Esophagus squamous epithelium (tissue), 5 donors: ENCODE results near the gene CREB3. TPM values are rescaled to one million over a fixed set of nuclear protein-coding genes. Genes with fewer than 3 reads are reported as not detected.

Source experiments
- DNase-seq: peaks from one replicate; lab custom pipeline; 2025; lab: John Stamatoyannopoulos, UW
- H3K27ac ChIP-seq, 4 donors: fragments of 200-600 bp; sonication (generic); one replicate each; pipeline ENCODE4 v1.5.1; 2016 to 2019; ENCODE audit warnings: mild to moderate bottlenecking in 1 of 4
- H3K27me3 ChIP-seq, 4 donors: fragments of 200-600 bp; sonication (generic); 1 replicate in 3 of 4; 2 replicates in 1 of 4; pipeline versions ENCODE4 v1.5.1 to v1.6.0; 2017 to 2021; ENCODE audit warnings: antibody characterized with exemption in 1 of 4
- H3K36me3 ChIP-seq, 3 donors: fragments of 200-600 bp; sonication (generic); one replicate each; pipeline ENCODE4 v1.5.1; 2016 to 2019
- H3K4me1 ChIP-seq, 3 donors: fragments of 200-600 bp; sonication (generic); one replicate each; pipeline ENCODE4 v1.5.1; 2017 to 2019
- H3K4me3 ChIP-seq, 4 donors: fragments of 200-600 bp; sonication (generic); 1 replicate in 3 of 4; 2 replicates in 1 of 4; pipeline ENCODE4 v1.5.1; 2016 to 2019; ENCODE audit warnings: mild to moderate bottlenecking in 2 of 4, moderate library complexity in 1 of 4
- H3K9me3 ChIP-seq, 3 donors: fragments of 200-600 bp; sonication (generic); one replicate each; pipeline ENCODE4 v1.5.1; 2016 to 2019
- POLR2A ChIP-seq, 4 donors: fragments of 450-650 bp; IDR thresholded peaks; one replicate each; pipeline ENCODE4 v1.6.1; 2017; ENCODE audit warnings: antibody characterized with exemption in 4 of 4, mild to moderate bottlenecking in 4 of 4, moderate library complexity in 3 of 4
- WGBS, 2 donors: methylation state at CpG; one replicate each; pipeline ENCODE4 v1.1.5; 2018; 5-methylcytosine and 5-hydroxymethylcytosine counted together
- intact Hi-C: fragments of 100-400 bp; cut with DNase I; formaldehyde crosslinking; loops from one replicate; pipeline ENCODE4 v1.15.0; 2022
- total RNA-seq, 4 donors: library from RNA; depleted of rRNA; stranded (reverse); fragments of >200 nt; gene quantifications; one replicate each; pipeline ENCODE4 v1.1.0, GENCODE V29; 2016
- TF ChIP-seq, protein P1 (sequence below), 6 experiments: fragments of 450-650 bp in 4 of 6; fragments of 200-600 bp in 2 of 6; sonication (generic) in 2 of 6; IDR thresholded peaks; one replicate each; pipeline ENCODE4 v1.5.1; 2016 to 2019; ENCODE audit warnings: antibody characterized with exemption in 6 of 6, mild to moderate bottlenecking in 4 of 6, moderate library complexity in 4 of 6
- donor health status: DM: yes; HTN: yes; CAD: no.

CREB3 gene
- total RNA-seq, 4 donors from 2014 or later = 10.5 to 24.2 (median 19.2) TPM

DNA sequence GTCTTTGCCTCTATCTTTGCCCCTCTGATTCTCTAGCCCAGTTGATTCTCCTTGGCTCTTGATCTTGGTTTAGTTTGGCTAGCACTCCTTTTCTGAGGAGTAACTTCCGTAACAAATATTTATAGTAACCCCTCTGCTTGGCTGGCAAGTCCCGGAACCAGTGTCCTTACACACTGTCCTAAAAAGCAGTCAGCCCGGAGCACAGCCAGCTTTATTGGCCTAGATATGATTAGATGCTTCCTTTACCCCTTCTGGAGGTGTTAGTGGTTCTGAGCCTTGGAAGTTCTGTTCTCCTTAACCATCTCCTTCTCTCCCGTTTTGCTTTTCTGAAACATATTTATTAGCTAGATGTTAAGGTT is 38.6 kb downstream of the CREB3 start:
- Histone ChIP-seq H3K27ac (peak overlapping the region in 3 of 4 donors; percentile 22 to 56 (median 46)), H3K36me3 (no peaks in the 10 kb centered on the region), H3K9me3 (no peaks in the 10 kb centered on the region), H3K27me3 (peaks cover 0 to 51% (median 0%) of the 10 kb centered on the region in 4 donors), H3K4me1 (peaks cover 0 to 20% (median 7%) of the 10 kb centered on the region in 3 donors), H3K4me3 (no peak overlapping the region)
- TF ChIP-seq POLR2A (IDR thresholded peaks at IDR 0.05) = no peak
- TF ChIP-seq, protein P1, sequence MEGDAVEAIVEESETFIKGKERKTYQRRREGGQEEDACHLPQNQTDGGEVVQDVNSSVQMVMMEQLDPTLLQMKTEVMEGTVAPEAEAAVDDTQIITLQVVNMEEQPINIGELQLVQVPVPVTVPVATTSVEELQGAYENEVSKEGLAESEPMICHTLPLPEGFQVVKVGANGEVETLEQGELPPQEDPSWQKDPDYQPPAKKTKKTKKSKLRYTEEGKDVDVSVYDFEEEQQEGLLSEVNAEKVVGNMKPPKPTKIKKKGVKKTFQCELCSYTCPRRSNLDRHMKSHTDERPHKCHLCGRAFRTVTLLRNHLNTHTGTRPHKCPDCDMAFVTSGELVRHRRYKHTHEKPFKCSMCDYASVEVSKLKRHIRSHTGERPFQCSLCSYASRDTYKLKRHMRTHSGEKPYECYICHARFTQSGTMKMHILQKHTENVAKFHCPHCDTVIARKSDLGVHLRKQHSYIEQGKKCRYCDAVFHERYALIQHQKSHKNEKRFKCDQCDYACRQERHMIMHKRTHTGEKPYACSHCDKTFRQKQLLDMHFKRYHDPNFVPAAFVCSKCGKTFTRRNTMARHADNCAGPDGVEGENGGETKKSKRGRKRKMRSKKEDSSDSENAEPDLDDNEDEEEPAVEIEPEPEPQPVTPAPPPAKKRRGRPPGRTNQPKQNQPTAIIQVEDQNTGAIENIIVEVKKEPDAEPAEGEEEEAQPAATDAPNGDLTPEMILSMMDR (IDR thresholded peaks at IDR 0.05) = no peak
- intact Hi-C loops = no loop called here
- DNase-seq = no peak
- WGBS, 2 donors = 26 to 39% methylated on average over 4 of the region's 4 CpGs

DNA sequence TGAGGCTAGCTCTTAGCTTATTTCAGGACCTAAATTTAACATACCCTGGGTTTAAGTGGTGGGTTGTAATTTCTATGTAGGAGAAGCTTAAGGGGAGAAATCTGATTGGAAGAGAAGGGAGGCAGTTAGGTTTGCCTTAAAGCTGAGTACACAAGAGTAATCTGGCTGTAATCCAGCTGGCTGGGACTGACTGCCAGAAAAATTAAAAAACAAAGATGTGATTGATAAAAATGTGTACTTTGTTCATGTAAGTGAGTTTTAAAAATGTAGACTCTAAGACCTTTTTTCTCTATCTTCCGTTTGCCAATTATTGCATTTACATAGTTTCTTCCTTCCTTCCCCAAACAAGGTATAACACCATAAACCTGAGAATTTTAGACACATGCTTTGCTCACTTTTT is 39.1 kb downstream of the CREB3 start:
- WGBS, 2 donors = 8 to 44% methylated on average over 1 of the region's 1 CpG
- DNase-seq = no peak
- Histone ChIP-seq H3K4me1 (peaks cover 0 to 20% (median 7%) of the 10 kb centered on the region in 3 donors), H3K27ac (peak overlapping the region in 3 of 4 donors; percentile 7 to 56 (median 46)), H3K9me3 (no peaks in the 10 kb centered on the region), H3K4me3 (no peak overlapping the region), H3K27me3 (peaks cover 0 to 46% (median 0%) of the 10 kb centered on the region in 4 donors), H3K36me3 (no peaks in the 10 kb centered on the region)
- no peak for TF ChIP-seq POLR2A (IDR thresholded peaks at IDR 0.05)
- TF ChIP-seq, protein P1 (IDR thresholded peaks at IDR 0.05) = no peak
- intact Hi-C loops = no loop called here

DNA sequence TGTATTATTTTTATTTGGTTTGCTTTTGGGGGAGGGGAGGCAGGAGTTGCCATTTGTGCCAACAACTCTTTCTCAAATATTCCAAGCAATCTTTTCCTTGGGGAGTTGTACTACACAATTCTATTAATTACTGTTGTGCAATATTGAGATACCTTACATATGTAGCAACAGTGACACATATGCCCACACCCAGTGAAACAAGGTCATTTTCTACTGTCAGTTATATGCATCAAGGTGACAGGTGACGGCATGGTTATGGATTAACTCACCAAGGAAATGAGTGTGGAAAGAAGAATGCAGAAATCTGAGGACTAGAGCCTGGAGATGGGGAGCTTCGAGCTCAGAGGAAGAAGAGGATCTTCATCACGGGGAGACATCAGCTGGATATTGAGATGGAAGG is 39.5 kb downstream of the CREB3 start:
- TF ChIP-seq, protein P1 (IDR thresholded peaks at IDR 0.05) = no peak
- no peaks in the 10 kb centered on the region for H3K9me3 ChIP-seq
- peaks cover 0 to 20% (median 7%) of the 10 kb centered on the region in 3 donors for H3K4me1 ChIP-seq
- no peak overlapping the region for H3K4me3 ChIP-seq
- H3K27me3 ChIP-seq = peaks cover 0 to 42% (median 0%) of the 10 kb centered on the region in 4 donors
- H3K36me3 ChIP-seq = no peaks in the 10 kb centered on the region
- intact Hi-C loops = no loop called here
- no peak for DNase-seq
- peak overlapping the region in 2 of 4 donors; percentile 46 to 56 for H3K27ac ChIP-seq
- WGBS, 2 donors = 64 to 79% methylated on average over 3 of the region's 3 CpGs

DNA sequence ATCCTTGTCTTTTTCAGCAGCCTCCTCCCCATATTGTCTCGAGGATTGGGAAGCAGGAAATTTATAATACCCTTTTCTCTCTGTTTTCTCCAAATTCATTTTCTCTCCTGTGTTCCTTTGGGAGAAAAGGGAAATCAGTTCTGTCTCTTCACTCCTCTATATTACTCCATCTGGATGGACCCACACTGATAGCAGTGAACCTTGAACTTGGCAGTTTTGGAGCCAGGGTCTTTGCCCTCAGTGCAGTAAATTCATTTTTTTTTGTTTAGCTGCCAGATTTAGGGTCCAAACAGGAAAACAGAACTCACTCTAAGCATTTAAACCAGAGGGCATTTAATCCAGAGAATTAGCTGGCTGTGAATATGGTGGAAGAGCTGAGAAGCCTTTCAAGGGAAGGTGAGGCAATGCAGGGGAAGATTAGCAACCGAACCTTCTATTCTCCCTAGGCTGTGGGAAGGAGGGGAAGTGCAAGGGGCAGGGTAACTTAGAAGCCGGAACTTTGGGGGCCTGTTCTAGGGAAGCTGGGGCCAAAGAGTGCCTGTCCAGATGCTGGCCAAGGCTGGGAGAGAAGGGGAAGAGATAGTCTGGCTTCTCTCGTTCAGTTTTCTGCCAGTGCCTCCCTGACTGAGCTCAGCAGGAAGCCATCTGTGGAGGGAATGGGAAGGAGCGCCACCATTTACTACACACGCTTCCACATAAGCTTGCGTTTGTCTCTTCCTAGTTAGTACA is 42.6 kb downstream of the CREB3 start:
- peaks cover 0 to 20% (median 7%) of the 10 kb centered on the region in 3 donors for H3K4me1 ChIP-seq
- intact Hi-C loops = no loop called here
- TF ChIP-seq POLR2A (IDR thresholded peaks at IDR 0.05) = no peak
- TF ChIP-seq, protein P1 (IDR thresholded peaks at IDR 0.05) = no peak
- peak overlapping the region in 1 of 4 donors; percentile 8 for H3K27ac ChIP-seq
- H3K27me3 ChIP-seq = peaks cover 0 to 29% (median 0%) of the 10 kb centered on the region in 4 donors
- DNase-seq = no peak
- no peak overlapping the region for H3K4me3 ChIP-seq
- no peaks in the 10 kb centered on the region for H3K36me3 ChIP-seq
- no peaks in the 10 kb centered on the region for H3K9me3 ChIP-seq
- WGBS, 2 donors = 60% methylated on average over 7 of the region's 7 CpGs

DNA sequence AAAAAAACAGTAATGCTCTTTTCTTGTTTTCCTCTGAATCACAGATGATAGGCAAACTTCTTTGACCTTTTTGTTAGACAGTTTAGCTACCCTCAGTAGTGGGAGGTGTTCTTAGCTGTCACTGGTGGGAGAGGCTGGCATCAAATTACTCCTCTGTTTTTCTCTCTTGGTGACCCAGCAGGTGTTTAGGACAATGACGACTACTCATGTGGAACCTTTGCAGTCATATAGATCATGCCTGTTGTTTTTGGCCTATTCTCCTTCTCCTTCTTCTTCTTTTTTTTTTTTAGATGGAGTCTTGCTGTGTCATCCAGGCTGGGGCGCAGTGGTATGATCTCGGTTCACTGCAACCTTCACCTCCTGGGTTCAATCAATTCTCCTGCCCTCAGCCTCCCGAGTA is 43.6 kb downstream of the CREB3 start:
- no peak overlapping the region for H3K4me3 ChIP-seq
- peaks cover 0 to 13% (median 2%) of the 10 kb centered on the region in 3 donors for H3K4me1 ChIP-seq
- H3K36me3 ChIP-seq = no peaks in the 10 kb centered on the region
- peaks cover 0 to 29% (median 0%) of the 10 kb centered on the region in 4 donors for H3K27me3 ChIP-seq
- no peak overlapping the region for H3K27ac ChIP-seq
- intact Hi-C loops = no loop called here
- no peaks in the 10 kb centered on the region for H3K9me3 ChIP-seq
- TF ChIP-seq, protein P1 (IDR thresholded peaks at IDR 0.05) = no peak
- no peak for DNase-seq
- WGBS, 2 donors = 72 to 75% methylated on average over 4 of the region's 4 CpGs
